GM21737 (cell line): ENCODE results near the gene CUEDC1.

Source experiments
- ATAC-seq: cut with Tn5 transposase; IDR thresholded peaks from one replicate; pipeline ENCODE4 v1.9.1; 2021; ENCODE audit warnings: mild to moderate bottlenecking, moderate library complexity; ENCODE audit not compliant: unreplicated experiment

The CUEDC1 gene, protein sequence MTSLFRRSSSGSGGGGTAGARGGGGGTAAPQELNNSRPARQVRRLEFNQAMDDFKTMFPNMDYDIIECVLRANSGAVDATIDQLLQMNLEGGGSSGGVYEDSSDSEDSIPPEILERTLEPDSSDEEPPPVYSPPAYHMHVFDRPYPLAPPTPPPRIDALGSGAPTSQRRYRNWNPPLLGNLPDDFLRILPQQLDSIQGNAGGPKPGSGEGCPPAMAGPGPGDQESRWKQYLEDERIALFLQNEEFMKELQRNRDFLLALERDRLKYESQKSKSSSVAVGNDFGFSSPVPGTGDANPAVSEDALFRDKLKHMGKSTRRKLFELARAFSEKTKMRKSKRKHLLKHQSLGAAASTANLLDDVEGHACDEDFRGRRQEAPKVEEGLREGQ

GRCh38 chr17:57955183-57955931 lies at the start of gene CUEDC1:
Gene CUEDC1 (minus strand): TSS chr17:57955412. CDS start chr17:57885564, 69,848 bp downstream.
- no peak for ATAC-seq

GRCh38 chr17:58004060-58004459 lies 48.8 kb upstream of the CUEDC1 start:
- ATAC-seq, result no peak

DNA sequence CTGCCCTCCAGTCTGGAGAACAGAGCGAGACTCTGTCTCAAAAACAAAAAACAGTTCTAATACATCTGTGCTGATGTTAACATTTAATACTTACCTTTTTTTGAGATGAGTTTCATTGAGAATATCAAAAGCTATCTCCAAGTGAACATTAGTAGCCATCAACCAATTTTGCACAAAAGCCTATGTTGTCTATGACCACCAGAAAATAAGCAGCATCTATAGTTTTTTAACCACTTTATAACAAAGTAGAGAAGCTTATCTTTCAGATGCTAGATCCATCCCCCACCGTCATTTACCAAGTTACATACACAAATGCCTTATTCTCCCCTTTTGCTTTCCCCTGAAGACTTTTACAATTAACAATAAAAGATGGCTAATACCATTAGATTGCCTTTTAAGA lies 47.8 kb upstream of the CUEDC1 start:
- no peak for ATAC-seq

DNA sequence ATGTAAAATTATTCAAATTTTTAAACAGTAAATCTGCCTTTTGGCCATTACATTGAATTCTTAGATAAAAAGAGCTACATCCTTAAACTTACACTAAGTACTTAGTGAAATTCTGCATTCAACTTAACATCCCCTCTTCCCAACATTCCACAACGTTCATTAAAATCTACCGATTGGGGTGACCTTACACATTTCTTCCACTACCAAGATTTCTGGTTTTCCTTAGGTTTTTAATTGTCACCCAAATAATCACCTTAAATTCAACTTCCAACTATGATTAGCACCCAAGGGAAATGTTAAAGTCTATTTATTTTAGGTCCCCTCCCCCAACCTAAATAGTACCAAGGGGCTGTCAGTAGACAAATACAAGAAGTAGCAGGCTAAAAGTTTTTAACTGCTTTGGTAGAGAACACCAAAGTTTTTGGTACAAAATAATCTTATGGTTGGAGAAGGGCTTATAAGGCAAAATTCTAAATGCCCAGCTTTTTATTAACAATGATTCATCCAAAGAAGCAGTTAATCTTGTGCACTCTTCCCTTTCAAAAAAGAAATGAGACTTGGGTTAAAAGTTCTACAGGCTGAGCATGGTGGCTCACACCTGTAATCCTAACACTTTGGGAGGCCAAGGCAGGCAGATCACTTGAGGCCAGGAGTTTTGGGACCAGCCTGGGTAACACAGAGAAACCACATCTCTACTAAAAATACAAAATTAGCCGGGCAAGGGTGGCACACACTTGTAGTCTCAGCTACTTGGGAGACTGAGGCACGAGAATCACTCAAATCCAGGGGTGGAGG lies 47.1 kb upstream of the CUEDC1 start:
- ATAC-seq, result no peak

- no peak for ATAC-seq
Measured at GRCh38 chr17:58001461-58002124, 46.4 kb upstream of the CUEDC1 start.

GRCh38 chr17:57999496-58000017 lies 44.3 kb upstream of the CUEDC1 start:
- ATAC-seq, result no peak

DNA sequence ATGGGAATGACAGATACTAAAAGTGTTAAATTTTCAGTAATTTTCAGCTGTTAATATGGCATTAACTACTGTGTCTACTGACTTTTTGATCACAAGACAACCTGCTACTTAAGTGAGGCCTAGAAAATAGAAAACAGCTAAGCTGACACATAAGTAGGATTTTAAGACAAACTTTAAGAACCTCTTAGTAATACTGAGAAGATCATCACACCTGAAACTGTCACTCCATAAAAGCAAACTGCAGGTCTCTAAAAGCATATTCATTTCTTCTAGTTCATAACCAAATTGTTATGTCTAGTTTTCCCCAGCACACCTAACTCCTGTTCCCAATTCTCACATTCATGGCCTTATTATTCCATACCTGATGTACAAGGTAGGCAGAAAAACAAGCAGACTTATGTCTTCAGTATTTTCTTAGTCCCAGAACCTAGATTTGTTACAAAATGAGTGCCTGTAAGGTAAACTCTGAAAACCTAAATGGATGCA lies 43.8 kb upstream of the CUEDC1 start:
- ATAC-seq, result no peak

DNA sequence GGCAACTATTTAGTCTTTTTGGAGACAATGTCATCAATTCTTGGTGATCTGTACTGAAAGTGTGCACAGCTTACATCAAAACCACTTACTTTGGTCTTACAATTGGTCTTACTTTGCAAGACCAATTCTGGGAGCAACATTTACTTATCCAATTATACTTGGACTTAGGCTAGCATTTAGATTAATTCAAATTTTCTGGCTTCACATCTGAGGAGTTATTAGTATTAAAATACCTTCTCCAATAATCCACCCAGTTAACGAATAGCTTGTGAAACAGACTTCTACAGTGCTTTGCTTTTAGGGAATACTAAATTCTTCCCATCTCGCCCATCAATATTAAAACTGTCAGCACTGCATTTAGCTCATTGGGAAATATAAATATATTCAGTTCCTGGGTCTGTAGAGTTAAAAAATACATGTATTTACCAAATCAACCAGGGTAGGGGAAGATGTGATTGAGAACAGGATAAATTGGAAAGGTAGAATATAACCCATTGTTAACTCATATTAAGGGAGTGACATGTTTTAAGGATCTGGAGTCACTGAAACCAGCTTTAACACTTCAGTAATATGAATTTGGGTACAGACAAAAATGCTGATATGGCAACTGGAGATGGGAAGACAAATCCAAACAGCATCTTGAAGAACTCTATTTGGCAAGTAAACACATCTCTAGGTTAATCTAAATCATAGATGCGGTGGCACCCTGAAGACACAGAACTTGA lies 42.0 kb upstream of the CUEDC1 start:
- ATAC-seq, result no peak

DNA sequence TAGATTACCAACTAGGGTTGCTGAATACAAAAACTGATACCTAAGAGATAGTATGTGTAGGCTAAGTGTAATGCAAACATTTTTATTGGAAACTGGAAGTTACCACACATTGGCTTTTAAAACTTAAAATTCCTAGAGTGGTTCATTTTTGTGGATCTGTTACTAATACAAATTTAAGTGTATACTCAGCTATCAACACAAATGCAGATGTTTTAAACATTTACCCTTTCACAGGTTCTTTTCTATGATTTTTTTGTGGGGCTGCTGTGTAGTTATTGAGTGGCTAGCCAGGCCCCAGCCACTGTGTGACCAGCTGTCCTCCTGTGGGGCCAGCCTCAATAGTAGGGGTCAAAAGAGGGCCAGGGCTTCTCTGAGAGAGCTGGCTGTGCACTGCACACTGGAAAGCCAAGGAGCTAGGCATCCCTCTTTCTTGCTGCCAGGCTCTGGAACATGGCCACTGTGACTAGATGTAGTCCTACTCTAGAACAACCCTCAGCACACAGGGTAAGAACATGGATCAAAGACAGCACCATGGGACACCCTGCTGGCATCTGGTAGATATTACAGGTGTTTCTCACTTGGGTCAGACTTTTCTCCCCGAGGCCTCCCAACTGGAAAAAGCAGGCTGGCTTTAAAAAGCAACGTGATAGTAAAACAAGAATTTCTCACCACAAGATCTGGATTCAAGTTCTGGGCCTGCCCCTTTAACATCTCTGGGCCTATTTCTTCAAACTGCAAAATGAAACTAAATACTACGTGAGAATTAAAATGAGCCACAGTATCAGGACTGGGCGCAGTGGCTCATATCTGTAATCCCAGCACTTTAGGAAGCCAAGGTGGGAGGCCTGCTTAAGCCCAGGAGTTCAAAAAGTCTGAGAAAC lies 40.1 kb upstream of the CUEDC1 start:
- no peak for ATAC-seq

- no peak for ATAC-seq
Measured at GRCh38 chr17:57994436-57994835, 39.2 kb upstream of the CUEDC1 start.

DNA sequence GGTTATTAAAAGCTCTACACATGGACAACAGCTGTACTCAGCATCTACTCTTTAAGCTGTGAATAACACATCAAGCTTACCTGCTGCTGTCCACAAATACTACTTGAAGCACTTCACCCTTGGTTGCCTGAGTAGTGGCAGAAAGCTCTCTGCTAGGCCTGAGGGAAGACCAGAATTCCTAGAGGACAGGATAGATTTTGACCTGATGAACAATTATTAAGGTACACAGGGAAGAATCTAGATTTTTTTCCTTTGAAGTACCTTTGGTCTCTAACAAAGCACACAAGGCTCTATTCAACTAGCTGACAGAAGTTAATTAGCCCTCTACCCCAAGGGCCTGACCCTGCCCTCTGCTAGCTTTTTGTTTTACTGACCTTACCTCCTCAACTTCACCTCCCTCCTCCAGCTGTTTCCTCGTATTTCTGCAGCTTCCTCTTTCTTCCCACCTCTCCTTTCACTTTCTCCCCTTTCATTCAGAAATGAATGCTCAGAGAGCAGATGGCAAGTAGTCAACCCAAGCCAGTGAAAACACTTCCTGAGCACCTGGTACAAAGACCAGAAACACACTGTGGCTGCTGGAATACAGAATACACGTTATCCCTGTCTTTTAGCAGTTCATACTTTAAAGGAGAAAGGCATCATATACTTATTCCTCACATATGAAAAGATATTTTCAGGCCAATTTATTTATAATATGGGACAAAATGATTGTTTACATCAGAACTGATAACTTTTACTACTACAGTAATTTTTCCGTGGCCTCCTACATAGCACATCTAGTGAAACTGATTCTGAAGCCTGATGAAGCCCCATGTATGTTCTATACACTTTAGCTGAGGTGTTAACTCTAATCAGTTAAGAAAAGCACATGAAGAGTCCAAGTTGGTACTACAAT lies 38.5 kb upstream of the CUEDC1 start:
- no peak for ATAC-seq

- ATAC-seq, result no peak
Measured at GRCh38 chr17:57991537-57991936, 36.3 kb upstream of the CUEDC1 start.

- no peak for ATAC-seq
Measured at GRCh38 chr17:57990037-57990436, 34.8 kb upstream of the CUEDC1 start.

DNA sequence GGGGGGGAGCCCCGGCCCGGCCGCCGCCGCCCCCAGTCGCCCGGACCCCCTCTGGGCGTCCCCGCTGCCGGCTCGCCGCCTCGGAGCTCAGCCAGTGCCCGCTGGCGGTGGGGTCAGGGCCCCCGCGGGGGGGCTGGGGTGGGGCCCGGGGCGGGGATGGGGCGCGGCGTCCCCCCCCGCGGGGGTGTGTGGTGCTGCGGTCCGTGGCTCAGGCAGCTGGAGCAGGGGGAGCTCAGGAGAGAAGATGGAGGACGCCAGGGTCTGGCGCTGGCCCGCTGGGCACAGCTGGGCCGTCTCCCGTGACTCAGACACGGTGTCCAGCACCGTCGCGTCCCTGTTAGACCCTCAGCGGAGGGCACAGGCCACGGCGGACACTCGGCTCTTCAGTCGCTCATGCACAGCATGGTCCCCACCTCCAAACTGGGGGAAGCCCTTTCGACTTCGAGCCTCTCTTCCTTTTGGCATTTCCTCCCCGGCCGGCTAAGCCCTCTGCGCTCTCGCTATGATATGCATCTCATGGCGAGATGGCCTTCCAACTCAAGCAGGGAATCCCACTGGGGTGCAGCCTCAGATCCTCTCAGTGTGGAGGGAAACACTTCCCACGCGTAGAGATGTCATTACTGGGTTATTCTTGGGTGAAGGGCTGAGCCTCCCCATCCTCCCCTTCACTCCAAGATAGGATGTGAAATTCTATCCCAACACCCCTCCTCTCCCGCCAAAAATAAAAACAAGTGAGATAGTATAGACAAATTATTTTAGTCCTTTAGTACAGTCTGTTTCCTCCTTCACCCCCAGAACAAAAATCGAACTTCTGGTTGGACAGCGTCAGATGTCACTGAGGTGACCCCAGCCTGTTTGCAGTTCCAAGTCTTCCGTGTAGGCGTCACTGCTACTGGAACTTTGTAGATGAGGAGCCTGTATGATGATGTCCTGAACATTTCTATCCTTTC lies 33.4 kb upstream of the CUEDC1 start:
- peak; percentile 66 for ATAC-seq

GRCh38 chr17:57987581-57988300 lies 32.5 kb upstream of the CUEDC1 start, which contains the start of gene VEZF1:
Gene VEZF1 (minus strand): TSS chr17:57988254. CDS start chr17:57988111, 143 bp downstream.
- ATAC-seq, result peak; percentile 57
